Activated T-helper 17 cell treated with anti-CD3 and anti-CD28 coated beads, Interleukin-2, amount 50 U/mL, for 72 hours (primary cell): ENCODE results near the gene IQGAP2. TPM values are rescaled to one million over a fixed set of nuclear protein-coding genes. Genes with fewer than 3 reads are reported as not detected.
"Not testable (repeated sequence)": the region's sequence is repeated elsewhere in the genome, so short reads cannot be mapped to it uniquely, and the experiment has no call there.

Experiments used
- ATAC-seq: fragments of 150-1000 bp; cut with Tn5 transposase; replicated peaks from 2 replicates; pipeline ENCODE4 v1.10.0; 2021; ENCODE audit warnings: mild to moderate bottlenecking, moderate library complexity
- H3K27ac Mint-ChIP-seq: one replicate; pipeline ENCODE4 v1.8.0; 2022; ENCODE audit warnings: mixed read lengths
- H3K27me3 Mint-ChIP-seq: one replicate; pipeline ENCODE4 v1.8.0; 2022; ENCODE audit warnings: mixed read lengths
- H3K36me3 Mint-ChIP-seq: one replicate; pipeline ENCODE4 v1.8.0; 2022; ENCODE audit warnings: low read depth, mild to moderate bottlenecking, mixed read lengths
- H3K4me1 Mint-ChIP-seq: one replicate; pipeline ENCODE4 v1.8.0; 2022; ENCODE audit warnings: mixed read lengths
- H3K4me3 Mint-ChIP-seq: one replicate; pipeline ENCODE4 v1.8.0; 2022; ENCODE audit warnings: mild to moderate bottlenecking, mixed read lengths
- H3K9me3 Mint-ChIP-seq: one replicate; pipeline ENCODE4 v1.8.0; 2022; ENCODE audit warnings: mixed read lengths
- total RNA-seq, 2 donors: library from RNA; stranded (reverse); gene quantifications; one replicate each; pipeline ENCODE4 v1.2.3, GENCODE V29; 2022

IQGAP2 gene
- total RNA-seq, 2 donors from 2014 or later = 83.2 to 92.1 TPM

DNA sequence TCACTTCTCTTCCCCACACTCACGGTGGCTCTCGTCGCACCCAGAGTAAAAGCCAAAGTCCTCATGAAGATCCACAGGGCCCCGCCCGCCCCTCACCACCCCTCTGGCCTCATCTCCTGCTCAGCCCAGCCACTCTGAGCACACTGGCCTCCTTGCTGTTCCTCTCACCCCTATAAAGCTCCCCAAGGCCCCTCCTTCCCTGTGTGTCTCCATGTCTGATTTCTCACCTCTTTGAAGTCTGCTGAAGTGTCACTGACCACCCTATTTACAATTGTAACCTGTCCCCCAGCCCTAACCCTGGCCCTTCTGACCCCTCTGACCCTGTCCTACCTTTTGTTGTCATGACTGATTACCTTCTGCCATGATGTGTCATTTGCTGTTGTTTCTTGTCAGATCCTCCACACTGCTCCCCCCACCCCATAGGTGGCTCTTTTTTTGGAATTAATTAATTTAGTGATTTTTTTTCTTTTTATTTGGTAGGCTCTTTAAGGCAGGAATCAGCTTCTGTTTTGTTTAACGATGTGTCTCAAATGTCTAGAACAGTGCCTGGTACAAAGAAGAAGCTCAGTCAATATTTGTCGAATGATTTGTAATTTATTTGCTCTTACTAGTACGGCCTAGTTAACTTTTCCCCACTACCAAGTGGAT, 90.2 kb downstream of the IQGAP2 start:
- H3K36me3 Mint-ChIP-seq = peaks cover 20% of the 10 kb centered on the region
- H3K27ac Mint-ChIP-seq = peak overlapping the region; percentile 82
- peaks cover 58% of the 10 kb centered on the region for H3K4me1 Mint-ChIP-seq
- ATAC-seq = no peak
- no peaks in the 10 kb centered on the region for H3K27me3 Mint-ChIP-seq
- H3K4me3 Mint-ChIP-seq = no peak overlapping the region
- no peaks in the 10 kb centered on the region for H3K9me3 Mint-ChIP-seq

DNA sequence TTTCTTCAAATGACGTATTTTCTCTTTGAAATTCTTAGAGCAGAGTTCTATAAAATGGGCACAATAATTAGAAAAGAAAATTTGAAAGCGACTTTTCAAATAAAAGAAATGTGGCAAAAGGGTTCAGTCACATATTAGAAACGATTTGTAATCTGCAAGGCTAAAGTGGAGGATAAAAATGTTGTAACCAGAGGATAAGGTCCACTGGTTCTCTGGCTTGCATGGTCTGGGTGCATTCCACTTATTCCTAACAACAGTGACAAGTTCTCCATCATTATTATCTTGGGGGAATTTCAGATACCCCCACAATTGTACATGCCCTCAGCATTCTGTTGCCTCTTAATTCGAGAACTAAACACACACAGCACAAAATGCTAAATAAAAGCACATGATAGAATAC, 91.1 kb downstream of the IQGAP2 start:
- Mint-ChIP-seq H3K27me3 (no peaks in the 10 kb centered on the region), H3K36me3 (peaks cover 16% of the 10 kb centered on the region), H3K4me3 (no peak overlapping the region), H3K27ac (peak overlapping the region; percentile 82), H3K9me3 (no peaks in the 10 kb centered on the region), H3K4me1 (peaks cover 54% of the 10 kb centered on the region)
- no peak for ATAC-seq

DNA sequence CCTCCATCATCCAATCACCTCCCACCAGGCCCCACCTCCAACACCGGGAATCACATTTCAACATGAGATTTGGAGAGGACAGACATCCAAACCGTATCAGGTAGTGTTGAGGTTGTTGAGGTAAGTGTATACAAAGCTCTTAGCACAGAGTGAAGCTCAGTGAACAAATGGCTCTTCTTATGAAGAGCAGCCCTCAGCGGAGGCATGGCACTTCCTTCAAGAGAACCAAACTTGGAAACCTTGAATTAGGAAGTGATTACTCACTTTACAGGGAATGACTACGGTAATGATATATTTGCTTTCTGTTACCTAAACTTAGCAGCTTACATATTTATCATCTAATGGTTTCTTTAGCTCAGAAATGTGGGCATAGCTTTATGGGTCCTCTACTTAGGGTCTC, 92.8 kb downstream of the IQGAP2 start:
- Mint-ChIP-seq H3K4me1 (peaks cover 52% of the 10 kb centered on the region), H3K27ac (peak overlapping the region; percentile 52), H3K4me3 (no peak overlapping the region), H3K36me3 (peaks cover 9% of the 10 kb centered on the region), H3K9me3 (no peaks in the 10 kb centered on the region), H3K27me3 (no peaks in the 10 kb centered on the region)
- peak; percentile 18 for ATAC-seq

DNA sequence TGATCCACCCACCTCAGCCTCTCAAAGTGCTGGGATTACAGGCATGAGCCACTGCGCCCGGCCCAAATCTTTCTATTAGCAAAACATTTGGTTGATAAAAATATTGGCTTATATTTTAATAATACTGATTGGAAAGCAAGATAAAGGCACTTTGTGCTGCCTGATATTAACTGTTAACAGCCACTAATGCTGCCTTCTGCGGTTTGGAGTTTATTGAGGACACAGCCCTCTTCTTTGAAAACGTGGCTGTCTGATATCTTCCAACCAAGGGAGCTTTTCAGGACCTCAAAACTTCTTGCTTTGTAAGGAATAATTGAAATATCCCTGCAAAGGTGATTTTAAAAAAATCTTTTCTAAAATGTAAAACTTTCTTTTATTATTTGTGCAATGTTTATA, 94.0 kb downstream of the IQGAP2 start:
- peaks cover 43% of the 10 kb centered on the region for H3K4me1 Mint-ChIP-seq

DNA sequence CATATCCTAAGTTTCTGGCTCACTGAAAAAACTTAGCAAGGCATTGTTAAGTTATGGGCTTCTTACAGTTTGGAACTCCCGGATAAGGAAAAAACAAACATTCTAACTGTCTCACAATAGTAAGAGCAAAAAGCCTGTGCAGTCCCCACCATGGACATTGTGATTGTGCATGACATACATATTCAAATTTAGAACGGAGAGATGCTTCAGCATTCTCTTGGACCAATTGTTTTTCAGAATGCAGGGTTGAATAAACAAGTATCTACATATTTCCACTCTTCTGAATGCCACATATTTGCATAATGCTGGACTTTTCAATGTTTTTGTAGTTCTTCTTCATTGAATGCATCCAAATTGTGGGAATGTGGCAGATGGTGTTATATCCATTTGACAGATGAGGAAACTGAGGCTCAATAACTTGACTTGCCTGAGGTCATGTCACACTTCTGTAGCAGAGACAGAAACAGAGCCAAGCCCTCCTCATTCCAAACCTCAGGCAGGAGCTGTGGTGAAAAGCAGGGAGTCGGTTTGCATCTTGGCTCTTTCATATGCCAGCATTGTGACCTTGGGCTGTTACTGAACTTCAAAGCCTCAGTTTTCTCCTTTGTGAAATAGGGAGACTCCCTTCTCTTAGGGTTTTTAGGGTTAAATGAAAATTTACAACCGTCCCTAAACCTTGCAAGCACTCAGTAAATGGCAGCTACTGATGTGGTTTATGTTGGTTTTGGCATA, 95.1 kb downstream of the IQGAP2 start:
- peaks cover 33% of the 10 kb centered on the region for H3K4me1 Mint-ChIP-seq
- no peaks in the 10 kb centered on the region for H3K36me3 Mint-ChIP-seq
- H3K4me3 Mint-ChIP-seq = no peak overlapping the region
- H3K9me3 Mint-ChIP-seq = no peaks in the 10 kb centered on the region
- no peak for ATAC-seq
- H3K27ac Mint-ChIP-seq = no peak overlapping the region
- H3K27me3 Mint-ChIP-seq = no peaks in the 10 kb centered on the region

More for the DNA sequence above, 94.0 kb downstream of the IQGAP2 start:
- Mint-ChIP-seq H3K27ac (no peak overlapping the region), H3K9me3 (no peaks in the 10 kb centered on the region), H3K36me3 (peaks cover 3% of the 10 kb centered on the region), H3K27me3 (no peaks in the 10 kb centered on the region), H3K4me3 (no peak overlapping the region)
- no peak for ATAC-seq

- no peaks in the 10 kb centered on the region for H3K9me3 Mint-ChIP-seq
- H3K4me1 Mint-ChIP-seq = peaks cover 31% of the 10 kb centered on the region
- H3K4me3 Mint-ChIP-seq = no peak overlapping the region
- H3K27me3 Mint-ChIP-seq = no peaks in the 10 kb centered on the region
- no peaks in the 10 kb centered on the region for H3K36me3 Mint-ChIP-seq
- peak; percentile 59 for ATAC-seq
- H3K27ac Mint-ChIP-seq = peak overlapping the region; percentile 36
Observed at GRCh38 chr5:76499507-76500161, 96.5 kb downstream of the IQGAP2 start.

DNA sequence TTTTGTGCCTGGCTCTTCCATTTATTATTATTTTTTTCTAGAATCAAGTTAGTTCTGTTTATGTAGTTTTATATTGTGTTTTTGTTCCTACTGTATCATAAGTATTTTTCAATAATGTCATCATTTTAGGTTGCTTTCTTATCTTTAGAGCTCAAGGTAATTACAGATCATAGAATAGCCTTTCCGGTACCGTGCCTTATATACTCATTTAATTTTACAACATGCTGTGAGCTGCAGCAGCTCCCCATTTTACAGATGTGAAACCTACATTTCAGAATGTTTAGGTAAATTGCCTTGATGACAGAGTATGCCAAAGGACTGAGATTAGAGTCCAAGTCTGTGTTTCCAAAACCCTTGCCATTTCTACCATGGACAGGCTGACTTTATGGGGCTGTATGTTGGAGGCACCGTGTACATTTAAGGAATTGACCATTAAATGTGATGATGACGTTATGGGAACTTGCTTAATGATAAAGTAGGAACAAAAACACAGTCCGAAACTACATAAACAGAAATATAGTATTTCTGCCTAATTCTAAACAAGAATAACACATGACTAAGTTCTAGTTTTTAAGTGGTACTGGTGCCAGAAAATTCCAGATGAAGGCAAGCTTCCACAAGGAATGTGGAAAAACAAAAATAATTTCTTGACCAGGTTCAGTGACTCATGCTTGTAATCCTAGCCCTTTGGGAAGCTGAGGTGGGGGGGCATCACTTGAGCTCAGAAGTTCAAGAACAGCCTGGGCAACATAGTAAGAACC, 97.7 kb downstream of the IQGAP2 start:
- peaks cover 31% of the 10 kb centered on the region for H3K4me1 Mint-ChIP-seq
- H3K27me3 Mint-ChIP-seq = no peaks in the 10 kb centered on the region
- H3K27ac Mint-ChIP-seq = no peak overlapping the region
- H3K4me3 Mint-ChIP-seq = no peak overlapping the region
- H3K9me3 Mint-ChIP-seq = no peaks in the 10 kb centered on the region
- H3K36me3 Mint-ChIP-seq = no peaks in the 10 kb centered on the region
- no peak for ATAC-seq

DNA sequence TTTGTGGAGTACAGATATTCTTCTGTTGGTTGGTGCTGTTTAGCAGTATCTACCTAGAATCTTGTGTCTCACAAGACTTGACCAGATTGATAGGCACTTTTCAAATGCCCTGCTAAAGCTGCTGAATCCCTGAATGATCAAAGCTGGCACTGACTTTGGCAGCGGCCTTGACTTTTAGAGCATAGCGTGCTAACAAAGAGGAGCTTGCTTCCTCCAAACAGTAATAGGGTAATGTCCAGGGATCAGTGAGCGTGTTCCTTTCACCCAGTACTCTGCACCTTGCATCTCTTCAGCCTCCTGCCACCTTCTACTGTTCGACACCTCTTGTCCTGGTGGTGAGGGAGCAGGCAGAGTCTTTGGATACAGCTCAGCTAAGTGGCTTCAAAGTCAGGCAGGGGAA, 100.8 kb downstream of the IQGAP2 start:
- Mint-ChIP-seq H3K9me3 (no peaks in the 10 kb centered on the region), H3K27me3 (no peaks in the 10 kb centered on the region), H3K4me1 (peaks cover 29% of the 10 kb centered on the region), H3K27ac (peak overlapping the region; percentile 58), H3K4me3 (no peak overlapping the region), H3K36me3 (no peaks in the 10 kb centered on the region)
- no peak for ATAC-seq

DNA sequence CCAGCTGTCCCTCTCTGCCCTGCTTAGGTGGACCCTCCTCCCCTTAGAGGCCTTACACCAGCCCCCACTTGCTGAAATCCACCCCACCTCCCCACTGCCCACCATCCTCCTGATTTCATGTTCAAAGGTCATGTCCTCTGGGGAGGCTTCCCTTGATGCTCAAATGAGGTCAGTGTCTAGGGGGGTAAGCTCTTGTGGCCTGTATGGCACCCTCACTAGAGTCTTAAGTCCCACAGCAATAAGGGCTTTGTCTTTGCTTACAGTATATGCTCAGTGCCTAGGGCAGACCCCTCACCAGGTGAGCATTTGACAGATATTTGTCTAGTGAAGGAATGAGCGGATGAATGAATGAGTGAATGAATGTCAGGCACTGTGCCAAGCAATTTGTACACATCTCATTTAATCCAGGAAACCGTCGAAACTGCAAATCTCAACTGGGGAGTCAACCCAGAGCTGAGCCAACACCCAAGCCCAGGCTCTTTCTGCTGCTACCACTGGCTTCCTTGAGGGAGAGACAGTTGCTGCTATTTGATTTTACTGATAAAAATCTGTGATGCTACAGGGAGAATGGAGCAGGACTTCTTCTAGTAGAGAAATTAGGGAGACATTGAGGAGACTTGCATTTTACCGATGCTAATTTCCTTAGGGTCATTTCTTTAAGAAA, 101.9 kb downstream of the IQGAP2 start:
- Mint-ChIP-seq H3K4me1 (peaks cover 25% of the 10 kb centered on the region), H3K27ac (peak overlapping the region; percentile 58), H3K9me3 (no peaks in the 10 kb centered on the region), H3K4me3 (no peak overlapping the region), H3K27me3 (no peaks in the 10 kb centered on the region), H3K36me3 (no peaks in the 10 kb centered on the region)
- ATAC-seq = no peak

DNA sequence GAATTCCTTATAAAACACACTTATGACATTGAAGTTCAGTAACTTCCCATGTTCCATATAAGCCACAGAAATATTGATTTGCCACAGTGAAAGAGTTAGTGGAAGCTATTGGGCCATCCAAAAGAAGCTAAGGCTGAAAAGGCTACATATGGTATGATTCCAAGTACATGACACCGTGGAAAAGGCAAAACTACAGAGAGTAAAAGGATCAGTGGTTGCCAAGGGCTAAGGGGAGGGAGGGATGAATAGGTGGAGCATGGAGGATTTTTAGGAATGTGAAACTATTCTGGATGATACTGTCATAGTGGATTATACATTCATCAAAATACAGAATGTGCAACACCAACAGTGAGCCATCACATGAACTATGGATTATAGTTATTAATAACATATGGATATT, 110.4 kb downstream of the IQGAP2 start:
- Mint-ChIP-seq H3K27me3 (no peaks in the 10 kb centered on the region), H3K36me3 (peaks cover 13% of the 10 kb centered on the region), H3K4me1 (peaks cover 8% of the 10 kb centered on the region), H3K9me3 (no peaks in the 10 kb centered on the region), H3K27ac (no peak overlapping the region), H3K4me3 (no peak overlapping the region)
- no peak for ATAC-seq

DNA sequence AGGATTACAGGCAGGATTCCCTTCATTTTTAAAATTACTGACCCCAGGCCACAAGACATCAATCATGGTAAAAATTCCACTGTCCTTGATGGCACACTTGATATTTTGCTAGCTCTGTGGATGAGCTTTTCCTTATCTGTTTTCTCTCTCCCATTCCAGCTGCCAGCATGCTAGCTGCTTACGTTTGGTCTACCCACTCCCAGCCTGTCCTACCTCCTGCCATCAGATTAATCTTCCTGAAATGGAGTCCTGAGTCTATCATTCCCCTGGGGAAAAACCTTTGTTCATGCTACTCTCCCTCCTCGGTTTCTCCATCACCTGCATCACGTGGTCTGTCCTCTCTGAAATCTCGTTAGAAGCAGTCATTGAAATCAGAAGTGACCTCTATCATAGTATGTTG, 111.2 kb downstream of the IQGAP2 start:
- Mint-ChIP-seq H3K9me3 (no peaks in the 10 kb centered on the region), H3K4me3 (no peak overlapping the region), H3K27me3 (no peaks in the 10 kb centered on the region), H3K36me3 (peaks cover 13% of the 10 kb centered on the region), H3K27ac (peak overlapping the region; percentile 29), H3K4me1 (peaks cover 8% of the 10 kb centered on the region)
- no peak for ATAC-seq

- H3K27me3 Mint-ChIP-seq = no peaks in the 10 kb centered on the region
- H3K27ac Mint-ChIP-seq = peak overlapping the region; percentile 29
- no peaks in the 10 kb centered on the region for H3K9me3 Mint-ChIP-seq
- H3K4me3 Mint-ChIP-seq = no peak overlapping the region
- H3K36me3 Mint-ChIP-seq = peaks cover 13% of the 10 kb centered on the region
- H3K4me1 Mint-ChIP-seq = peaks cover 8% of the 10 kb centered on the region
- no peak for ATAC-seq
Observed at GRCh38 chr5:76514713-76515112, 111.6 kb downstream of the IQGAP2 start.

GRCh38 chr5:76517334-76517733, 114.2 kb downstream of the IQGAP2 start:
- Mint-ChIP-seq H3K27me3 (no peaks in the 10 kb centered on the region), H3K4me3 (no peak overlapping the region), H3K4me1 (peaks cover 15% of the 10 kb centered on the region), H3K9me3 (peaks cover 5% of the 10 kb centered on the region), H3K36me3 (peaks cover 21% of the 10 kb centered on the region), H3K27ac (peak overlapping the region; percentile 46)
- no peak for ATAC-seq

- not testable (repeated sequence) for H3K4me3 Mint-ChIP-seq, ATAC-seq, H3K9me3 Mint-ChIP-seq, H3K27me3 Mint-ChIP-seq
- peak overlapping the region; percentile 38 for H3K27ac Mint-ChIP-seq
- H3K4me1 Mint-ChIP-seq = peaks cover 23% of the 10 kb centered on the region
- peaks cover 26% of the 10 kb centered on the region for H3K36me3 Mint-ChIP-seq
Observed at GRCh38 chr5:76518246-76518645, 115.2 kb downstream of the IQGAP2 start.
